H1 (cell line): Measurements from ENCODE around the gene MED23.

Experiments used
- CHD7 ChIP-seq: fragments of 300-600 bp; sonication (generic); IDR thresholded peaks from 2 replicates; pipeline ENCODE4 v1.7.1; 2012; ENCODE audit warnings: low read length, moderate library complexity, mild to moderate bottlenecking, inconsistent platforms; ENCODE audit not compliant: insufficient replicate concordance
- EGR1 ChIP-seq: IDR thresholded peaks from 2 replicates; pipeline ENCODE4 v1.6.1; 2011; ENCODE audit warnings: low read depth, low read length, borderline replicate concordance
- EP300 ChIP-seq, 2 experiments: IDR thresholded peaks; 1 replicate in 1 of 2; 2 replicates in 1 of 2; pipeline ENCODE4 v1.6.1; 2011 to 2012; ENCODE audit warnings: low read depth in 2 of 2, low read length in 2 of 2, mild to moderate bottlenecking in 2 of 2, borderline replicate concordance in 1 of 2, inconsistent platforms in 1 of 2, moderate library complexity in 1 of 2
- NRF1 ChIP-seq: IDR thresholded peaks from 2 replicates; pipeline ENCODE4 v1.6.1; 2011; ENCODE audit warnings: mild to moderate bottlenecking, low read depth, low read length, improper control_type of control experiment
- POLR2A ChIP-seq, 2 experiments: IDR thresholded peaks; 1 replicate in 1 of 2; 2 replicates in 1 of 2; pipeline ENCODE4 v1.6.1; 2011; ENCODE audit warnings: low read depth in 2 of 2, low read length in 2 of 2, mild to moderate bottlenecking in 2 of 2; ENCODE audit errors: control extremely low read depth in 1 of 2
- POLR2AphosphoS5 ChIP-seq: IDR thresholded peaks from 2 replicates; pipeline ENCODE4 v1.6.1; 2011; ENCODE audit warnings: low read depth, low read length
- RBBP5 ChIP-seq: IDR thresholded peaks from 2 replicates; pipeline ENCODE4 v1.7.1; 2012; ENCODE audit warnings: low read depth, mild to moderate bottlenecking, inconsistent platforms, low read length, moderate library complexity, borderline replicate concordance
- RNF2 ChIP-seq: fragments of 200-900, 300-1000 bp; sonication (generic); IDR thresholded peaks from 2 replicates; pipeline ENCODE4 v1.7.1; 2016; ENCODE audit warnings: borderline replicate concordance, low read depth, mild to moderate bottlenecking, antibody characterized with exemption, low read length; ENCODE audit not compliant: poor library complexity, severe bottlenecking; ENCODE audit errors: missing control alignments
- SRF ChIP-seq: IDR thresholded peaks from 2 replicates; pipeline ENCODE4 v1.6.1; 2011; ENCODE audit warnings: mild to moderate bottlenecking, low read depth, low read length, moderate library complexity
- SUZ12 ChIP-seq: fragments of 200-600 bp; sonication (generic); IDR thresholded peaks from 2 replicates; pipeline ENCODE4 v1.6.1; 2012; ENCODE audit warnings: mild to moderate bottlenecking, inconsistent platforms, low read length, moderate library complexity, mixed read lengths
- USF2 ChIP-seq: IDR thresholded peaks from 2 replicates; pipeline ENCODE4 v1.6.1; 2011; ENCODE audit warnings: low read length, improper control_type of control experiment
- TF ChIP-seq, protein P1 (sequence below), 3 experiments: IDR thresholded peaks; 1 replicate in 2 of 3; 2 replicates in 1 of 3; pipeline versions ENCODE4 v1.5.1 to v1.6.1; 2011; ENCODE audit warnings: low read length in 3 of 3, mild to moderate bottlenecking in 3 of 3, inconsistent platforms in 2 of 3, low read depth in 1 of 3, moderate library complexity in 1 of 3; ENCODE audit not compliant: insufficient read depth in 1 of 3; ENCODE audit errors: control extremely low read depth in 1 of 3

- TF ChIP-seq POLR2A (IDR thresholded peaks at IDR 0.05; ENCODE audit: control extremely low read depth in 1 of 2, low read depth in 2 of 2, low read length in 2 of 2) (no peak), USF2 (no peak), EGR1 (no peak), SUZ12 (no peak), SRF (no peak), CHD7 (no peak), POLR2AphosphoS5 (no peak), NRF1 (no peak), RNF2 (no peak), EP300 (IDR thresholded peaks at IDR 0.05; ENCODE audit: borderline replicate concordance in 1 of 2, low read depth in 2 of 2, low read length in 2 of 2) (no peak), RBBP5 (no peak)
- TF ChIP-seq, protein P1, sequence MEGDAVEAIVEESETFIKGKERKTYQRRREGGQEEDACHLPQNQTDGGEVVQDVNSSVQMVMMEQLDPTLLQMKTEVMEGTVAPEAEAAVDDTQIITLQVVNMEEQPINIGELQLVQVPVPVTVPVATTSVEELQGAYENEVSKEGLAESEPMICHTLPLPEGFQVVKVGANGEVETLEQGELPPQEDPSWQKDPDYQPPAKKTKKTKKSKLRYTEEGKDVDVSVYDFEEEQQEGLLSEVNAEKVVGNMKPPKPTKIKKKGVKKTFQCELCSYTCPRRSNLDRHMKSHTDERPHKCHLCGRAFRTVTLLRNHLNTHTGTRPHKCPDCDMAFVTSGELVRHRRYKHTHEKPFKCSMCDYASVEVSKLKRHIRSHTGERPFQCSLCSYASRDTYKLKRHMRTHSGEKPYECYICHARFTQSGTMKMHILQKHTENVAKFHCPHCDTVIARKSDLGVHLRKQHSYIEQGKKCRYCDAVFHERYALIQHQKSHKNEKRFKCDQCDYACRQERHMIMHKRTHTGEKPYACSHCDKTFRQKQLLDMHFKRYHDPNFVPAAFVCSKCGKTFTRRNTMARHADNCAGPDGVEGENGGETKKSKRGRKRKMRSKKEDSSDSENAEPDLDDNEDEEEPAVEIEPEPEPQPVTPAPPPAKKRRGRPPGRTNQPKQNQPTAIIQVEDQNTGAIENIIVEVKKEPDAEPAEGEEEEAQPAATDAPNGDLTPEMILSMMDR (IDR thresholded peaks at IDR 0.05; ENCODE audit: control extremely low read depth in 1 of 3, insufficient read depth in 1 of 3, low read depth in 1 of 3, low read length in 3 of 3): no peak
Measured at GRCh38 chr6:131638013-131638412, 10.0 kb upstream of the MED23 start.
